GM12878 (cell line): ENCODE measurements around the gene CDYL2. TPM values are rescaled to one million over a fixed set of nuclear protein-coding genes. Genes with fewer than 3 reads are reported as not detected.

Experiments
- ATAC-seq: fragments of 200-7000 bp; cut with Tn5 transposase; 3 replicates; pipeline ENCODE4 v1.9.1; 2020; ENCODE audit warnings: mild to moderate bottlenecking, moderate library complexity
- BruUV-seq: library from RNA; stranded (reverse); fragments of 400-500 nt; replicated peaks from 2 replicates; lab custom pipeline; 2021; lab: Mats Ljungman, UMichigan
- CTCF ChIA-PET: fragments of 300-600 bp; sonication (Branson Sonifier 250); formaldehyde crosslinking; extraction: SDS; loops from one replicate; lab custom pipeline; 2021; ENCODE audit warnings: inconsistent platforms; lab: Yijun Ruan, JAX
- POLR2A ChIA-PET: fragments of 350-600 bp; formaldehyde crosslinking; extraction: SDS; loops from one replicate; lab custom pipeline; 2021; ENCODE audit warnings: inconsistent platforms; lab: Charles Lee
- RAD21 ChIA-PET: fragments of 300-600 bp; sonication (Branson Sonifier 250); formaldehyde crosslinking; loops from one replicate; lab custom pipeline; 2023; ENCODE audit warnings: antibody characterized with exemption; ENCODE audit not compliant: unreplicated experiment; lab: Charles Lee
- SMC1A ChIA-PET: fragments of 300-600 bp; sonication (Branson Sonifier 250); formaldehyde crosslinking; loops from one replicate; lab custom pipeline; 2023; ENCODE audit not compliant: unreplicated experiment, uncharacterized antibody; lab: Charles Lee
- DNase-seq: peaks from one replicate; pipeline ENCODE4 v3.0.0-alpha.2; 2011; ENCODE audit warnings: low read depth, low spot score
- FAIRE-seq: peaks from 3 replicates; lab custom pipeline; 2011; peaks lifted over from hg19 to GRCh38; lab: Jason Lieb, UNC
- H2AFZ ChIP-seq: 2 replicates; pipeline ENCODE4 v1.6.0; 2011; ENCODE audit warnings: low read depth, low read length, control low read depth; ENCODE audit not compliant: control insufficient read depth
- H3K27ac ChIP-seq: 2 replicates; pipeline ENCODE4 v1.5.1; 2011; ENCODE audit warnings: control low read depth; ENCODE audit not compliant: control insufficient read depth, insufficient read depth
- H3K27me3 ChIP-seq, 2 experiments: replicated peaks in 1 of 2; 2 replicates each; pipeline versions ENCODE4 v1.6.0 to v1.6.1; 2011; ENCODE audit warnings: low read length in 1 of 2; ENCODE audit not compliant: control insufficient read depth in 2 of 2, insufficient read depth in 2 of 2
- H3K36me3 ChIP-seq, 2 experiments: 2 replicates each; pipeline ENCODE4 v1.5.1; 2011; ENCODE audit warnings: low read length in 1 of 2; ENCODE audit not compliant: control insufficient read depth in 2 of 2, insufficient read depth in 2 of 2
- H3K4me1 ChIP-seq: 2 replicates; pipeline ENCODE4 v1.6.1; 2011; ENCODE audit warnings: mild to moderate bottlenecking, low read length, moderate library complexity, mixed read lengths; ENCODE audit not compliant: control insufficient read depth, insufficient read depth
- H3K4me2 ChIP-seq: 2 replicates; pipeline ENCODE4 v1.6.0; 2011; ENCODE audit warnings: control low read depth; ENCODE audit not compliant: control insufficient read depth, insufficient read depth
- H3K4me3 ChIP-seq: fragments of 200-600 bp; sonication (generic); 2 replicates; pipeline ENCODE4 v1.5.1; 2016
- H3K79me2 ChIP-seq: 2 replicates; pipeline ENCODE4 v1.6.0; 2011; ENCODE audit warnings: low read length; ENCODE audit not compliant: control insufficient read depth, insufficient read depth
- H3K9ac ChIP-seq: 2 replicates; pipeline ENCODE4 v1.8.0; 2011; ENCODE audit warnings: low read length, control low read depth, mixed read lengths; ENCODE audit not compliant: control insufficient read depth, insufficient read depth
- H3K9me3 ChIP-seq: replicated peaks from 3 replicates; pipeline ENCODE4 v1.5.1; 2011; ENCODE audit warnings: mild to moderate bottlenecking, low read length; ENCODE audit not compliant: control insufficient read depth, insufficient read depth
- H4K20me1 ChIP-seq: 2 replicates; pipeline ENCODE4 v1.6.0; 2011; ENCODE audit not compliant: control insufficient read depth, insufficient read depth
- CEBPB ChIP-seq, 2 experiments: fragments of 150-350 bp in 1 of 2; IDR thresholded peaks; 2 replicates each; pipeline ENCODE4 v1.6.1; 2012 to 2014; ENCODE audit warnings: low read depth in 2 of 2, low read length in 2 of 2, borderline replicate concordance in 1 of 2, inconsistent platforms in 1 of 2
- CHD2 ChIP-seq: IDR thresholded peaks from 2 replicates; pipeline ENCODE4 v1.6.1; 2011; ENCODE audit warnings: low read depth, low read length, improper control_type of control experiment, borderline replicate concordance
- CREM ChIP-seq: IDR thresholded peaks from 2 replicates; pipeline ENCODE4 v1.6.1; 2014; ENCODE audit warnings: antibody characterized with exemption, low read depth
- EZH2 ChIP-seq: IDR thresholded peaks from 2 replicates; pipeline ENCODE4 v1.6.1; 2012; ENCODE audit warnings: low read depth, mild to moderate bottlenecking, control low read depth, inconsistent platforms, low read length, borderline replicate concordance; ENCODE audit not compliant: control insufficient read depth
- FOS ChIP-seq: IDR thresholded peaks from 3 replicates; pipeline ENCODE4 v1.6.1; 2011; ENCODE audit warnings: borderline replicate concordance; ENCODE audit not compliant: insufficient read length; ENCODE audit errors: extremely low read depth
- JUND ChIP-seq: IDR thresholded peaks from 2 replicates; pipeline ENCODE4 v1.6.1; 2012; ENCODE audit warnings: low read depth, mild to moderate bottlenecking, low read length, improper control_type of control experiment, moderate library complexity
- MYC ChIP-seq: IDR thresholded peaks from 2 replicates; pipeline ENCODE4 v1.6.1; 2011; ENCODE audit warnings: mild to moderate bottlenecking, low read length, moderate library complexity, inconsistent platforms; ENCODE audit not compliant: insufficient read depth, insufficient replicate concordance, insufficient read length, severe bottlenecking
- NBN ChIP-seq: fragments of 450-650 bp; IDR thresholded peaks from 2 replicates; pipeline ENCODE4 v1.6.1; 2016
- PML ChIP-seq: IDR thresholded peaks from 2 replicates; pipeline ENCODE4 v1.6.1; 2012; ENCODE audit warnings: low read length, inconsistent platforms
- RAD51 ChIP-seq: fragments of 450-650 bp; IDR thresholded peaks from 2 replicates; pipeline ENCODE4 v1.6.1; 2016; ENCODE audit warnings: moderate library complexity, mild to moderate bottlenecking, inconsistent platforms
- RBBP5 ChIP-seq: fragments of 200-600 bp; sonication (generic); conservative IDR thresholded peaks from 2 replicates; pipeline ENCODE4 v1.6.1; 2016
- RCOR1 ChIP-seq: conservative IDR thresholded peaks from 2 replicates; pipeline ENCODE4 v1.6.1; 2012; ENCODE audit warnings: low read depth, low read length, improper control_type of control experiment
- WGBS: methylation state at CpG from one replicate; pipeline ENCODE4 v1.1.6; 2016; ENCODE audit warnings: low lambda C conversion rate; ENCODE audit not compliant: insufficient replicate concordance, insufficient coverage; ENCODE audit errors: missing lambda C conversion rate; 5-methylcytosine and 5-hydroxymethylcytosine counted together
- in situ Hi-C: fragments of 300-500 bp; cut with MboI; formaldehyde crosslinking; loops from 9 replicates; pipeline ENCODE4 v1.14.3; 2018; ENCODE audit warnings: mixed read lengths
- intact Hi-C: fragments of 100-400 bp; cut with micrococcal nuclease; formaldehyde crosslinking; loops from one replicate; pipeline ENCODE4 v1.14.2; 2022; ENCODE audit not compliant: unreplicated experiment
- polyA plus RNA-seq, 11 experiments: library from polyadenylated mRNA; depleted of rRNA in 4 of 11; unstranded in 6 of 11; stranded (reverse) in 5 of 11; fragments of >200 nt; fragmentation: Nextera tagmentation in 4 of 11; fragmentation: Illumina TruSeq in 1 of 11; extraction: Ambion mirVana in 4 of 11; extraction: Trizol in 1 of 11; gene quantifications; 1 replicate in 1 of 11; 2 replicates in 10 of 11; pipeline versions ENCODE4 v1.2.1 to v1.2.3, GENCODE V29; 2011 to 2016; ENCODE audit warnings: inconsistent platforms in 2 of 11, missing spikeins in 2 of 11, low read depth in 1 of 11
- total RNA-seq, 4 experiments: library from RNA; depleted of rRNA in 3 of 4; stranded (reverse); fragments of >200 nt in 3 of 4; fragmentation: Illumina TruSeq in 1 of 4; extraction: Trizol in 1 of 4; gene quantifications; 2 replicates each; pipeline versions ENCODE4 v1.2.1 to v1.2.3, GENCODE V29; 2013 to 2021
- TF ChIP-seq, protein P1 (sequence below): IDR thresholded peaks from 2 replicates; pipeline ENCODE4 v1.6.1; 2011; ENCODE audit warnings: low read depth, low read length, improper control_type of control experiment, borderline replicate concordance
- TF ChIP-seq, protein P2 (sequence below): IDR thresholded peaks from 2 replicates; pipeline ENCODE4 v1.6.1; 2011; ENCODE audit warnings: mild to moderate bottlenecking, low read depth, low read length, moderate library complexity; ENCODE audit not compliant: insufficient replicate concordance

Gene CDYL2
- total and polyA plus RNA-seq, 10 of the 15 experiments (the other 5 are each of a cell fraction or from before 2014, with no cell fraction given): 0.27 to 22.9 (median 3.9) TPM

DNA sequence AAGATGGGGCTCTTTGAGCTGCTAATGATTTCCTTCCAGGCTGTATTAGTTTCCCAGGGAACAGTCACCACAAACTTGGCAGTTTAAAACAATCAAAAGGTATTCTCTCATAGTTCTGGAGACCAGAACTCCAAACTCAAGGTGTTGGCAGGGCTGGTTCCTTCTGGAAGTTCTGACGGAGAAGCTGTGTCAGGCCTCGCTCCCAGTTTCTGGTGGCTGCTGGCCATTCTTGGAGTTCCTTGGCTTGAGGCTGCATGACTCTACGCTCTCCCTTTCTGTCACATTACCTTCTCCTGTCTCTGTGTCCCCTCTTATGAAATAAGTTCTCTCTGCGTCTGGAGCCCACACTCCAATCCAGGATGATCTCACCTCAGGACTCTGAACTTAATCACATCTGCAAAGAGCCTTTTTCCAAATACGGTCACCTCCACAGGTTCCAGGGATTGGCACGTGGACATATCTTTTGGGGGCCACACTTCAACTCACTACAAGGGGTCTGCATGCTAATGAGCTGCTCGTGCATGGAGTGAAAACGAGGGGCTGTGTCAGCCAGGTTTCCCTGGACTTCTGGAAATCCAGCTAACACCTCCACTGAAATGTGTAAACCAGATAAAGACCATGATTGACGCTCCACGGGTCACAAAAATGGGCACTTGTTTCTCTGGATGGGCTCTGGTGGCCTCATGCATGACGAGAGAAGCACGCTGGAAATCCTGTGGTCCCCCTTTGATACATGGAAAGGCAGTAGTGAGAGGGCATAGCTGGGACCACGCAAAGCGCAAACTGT, 185.3 kb downstream of the CDYL2 start:
- BruUV-seq: no TSS peak
- Histone ChIP-seq H3K9me3 (no peaks in the 10 kb centered on the region), H3K27ac (no peak overlapping the region), H2AFZ (no peak overlapping the region), H4K20me1 (no peaks in the 10 kb centered on the region), H3K36me3 (no peaks in the 10 kb centered on the region), H3K4me3 (no peak overlapping the region), H3K9ac (no peak overlapping the region), H3K79me2 (no peaks in the 10 kb centered on the region), H3K4me2 (no peak overlapping the region), H3K27me3 (no peaks in the 10 kb centered on the region), H3K4me1 (no peaks in the 10 kb centered on the region)
- TF ChIP-seq JUND: no peak
- no peak for TF ChIP-seq CEBPB (IDR thresholded peaks at IDR 0.05; ENCODE audit: borderline replicate concordance in 1 of 2, low read depth in 2 of 2, low read length in 2 of 2)
- TF ChIP-seq CHD2: no peak
- no peak for TF ChIP-seq RAD51
- no peak for TF ChIP-seq MYC
- TF ChIP-seq RBBP5: no peak
- intact Hi-C loops (no loop called here), in situ Hi-C loops (no loop called here)
- FAIRE-seq: no peak
- SMC1A ChIA-PET: no interaction called here
- ATAC-seq: no peak
- RAD21 ChIA-PET: no interaction called here
- WGBS: 57% methylated on average over 14 of the region's 14 CpGs
- DNase-seq: no peak
- POLR2A ChIA-PET: no interaction called here
- CTCF ChIA-PET: interaction anchor here (0.8 kb wide), 1 partner anchor 92 kb away, joined by 4 read pairs; no protein-coding TSS in a partner anchor

DNA sequence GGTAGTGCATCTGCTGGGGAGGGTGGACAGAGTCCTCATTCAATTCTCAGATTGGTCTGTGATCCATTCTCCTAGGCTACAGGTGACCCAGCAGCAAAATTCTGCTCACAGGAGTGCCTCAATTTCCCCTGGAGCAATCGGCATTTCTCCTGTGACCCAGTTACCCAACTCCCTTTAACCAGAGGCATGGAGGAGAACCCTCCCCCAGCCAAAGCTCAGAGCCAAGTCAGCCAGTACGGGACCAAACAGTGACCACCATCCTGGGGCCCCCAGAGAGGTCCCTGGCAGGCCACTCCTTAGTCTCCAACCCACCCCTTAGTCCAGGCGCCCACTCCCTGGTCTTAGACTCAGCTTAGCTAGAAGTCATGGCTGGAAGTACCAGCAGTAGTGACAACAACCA, 188.0 kb downstream of the CDYL2 start:
- BruUV-seq: no TSS peak
- Histone ChIP-seq H3K4me2 (no peak overlapping the region), H3K9me3 (no peaks in the 10 kb centered on the region), H3K4me3 (no peak overlapping the region), H4K20me1 (no peaks in the 10 kb centered on the region), H2AFZ (no peak overlapping the region), H3K36me3 (no peaks in the 10 kb centered on the region), H3K27me3 (no peaks in the 10 kb centered on the region), H3K79me2 (no peaks in the 10 kb centered on the region), H3K4me1 (no peaks in the 10 kb centered on the region), H3K27ac (no peak overlapping the region), H3K9ac (no peak overlapping the region)
- DNase-seq (no peak), FAIRE-seq (no peak), ATAC-seq (no peak)
- RAD21 ChIA-PET: no interaction called here
- POLR2A ChIA-PET: no interaction called here
- in situ Hi-C loops: no loop called here
- intact Hi-C loops: no loop called here
- WGBS: 51% methylated on average over 3 of the region's 3 CpGs
- SMC1A ChIA-PET: interaction anchor here (0.6 kb wide), 1 partner anchor 187 kb away, joined by 3 read pairs; no protein-coding TSS in a partner anchor
- CTCF ChIA-PET: no interaction called here
- TF ChIP-seq, protein P1, sequence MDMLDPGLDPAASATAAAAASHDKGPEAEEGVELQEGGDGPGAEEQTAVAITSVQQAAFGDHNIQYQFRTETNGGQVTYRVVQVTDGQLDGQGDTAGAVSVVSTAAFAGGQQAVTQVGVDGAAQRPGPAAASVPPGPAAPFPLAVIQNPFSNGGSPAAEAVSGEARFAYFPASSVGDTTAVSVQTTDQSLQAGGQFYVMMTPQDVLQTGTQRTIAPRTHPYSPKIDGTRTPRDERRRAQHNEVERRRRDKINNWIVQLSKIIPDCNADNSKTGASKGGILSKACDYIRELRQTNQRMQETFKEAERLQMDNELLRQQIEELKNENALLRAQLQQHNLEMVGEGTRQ: no peak
- TF ChIP-seq NBN: no peak
- no peak for TF ChIP-seq PML
- TF ChIP-seq, protein P2, sequence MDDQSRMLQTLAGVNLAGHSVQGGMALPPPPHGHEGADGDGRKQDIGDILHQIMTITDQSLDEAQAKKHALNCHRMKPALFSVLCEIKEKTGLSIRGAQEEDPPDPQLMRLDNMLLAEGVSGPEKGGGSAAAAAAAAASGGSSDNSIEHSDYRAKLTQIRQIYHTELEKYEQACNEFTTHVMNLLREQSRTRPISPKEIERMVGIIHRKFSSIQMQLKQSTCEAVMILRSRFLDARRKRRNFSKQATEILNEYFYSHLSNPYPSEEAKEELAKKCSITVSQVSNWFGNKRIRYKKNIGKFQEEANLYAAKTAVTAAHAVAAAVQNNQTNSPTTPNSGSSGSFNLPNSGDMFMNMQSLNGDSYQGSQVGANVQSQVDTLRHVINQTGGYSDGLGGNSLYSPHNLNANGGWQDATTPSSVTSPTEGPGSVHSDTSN: no peak
- no peak for TF ChIP-seq FOS
- no peak for TF ChIP-seq EZH2
- TF ChIP-seq CREM: no peak
- no peak for TF ChIP-seq RCOR1
